ENCODE measurements around the gene SHISA5. TPM values are rescaled to one million over a fixed set of nuclear protein-coding genes. Genes with fewer than 3 reads are reported as not detected.
"Not testable (repeated sequence)": the region's sequence is repeated elsewhere in the genome, so short reads cannot be mapped to it uniquely, and the experiment has no call there.

SHISA5 gene
- total RNA-seq (100 to 1,000 TPM; 156 to 258 (median 217) TPM), total RNA-seq (48.2 to 267 (median 155) reads per million in 29 experiments)
- total RNA-seq (2013) = 200 TPM

- 9% methylated on average over 54 of the region's 66 CpGs for WGBS (ENCODE audit: insufficient coverage)
- peak; percentile 49 to 68 (median 65) for ATAC-seq (replicated peaks in 1 of 4)
- ChIA-PET CTCF (interaction anchor here (0.9 to 1.3 kb wide), 3 partner anchors 43 to 103 kb away, joined by 3 read pairs; no protein-coding TSS in a partner anchor), POLR2A (no interaction called here)
- Histone ChIP-seq H3K27ac (ENCODE audit: low read length) (peak within 1 kb of the TSS; percentile 67), H3K36me3 (ENCODE audit: control insufficient read depth in 2 of 2, extremely low read depth in 1 of 2, insufficient read depth in 1 of 2, low read length in 1 of 2) (no peaks in the 10 kb centered on the region), H3K4me3 (ENCODE audit: control insufficient read depth in 1 of 2, extremely low read depth in 1 of 2, low read length in 1 of 2) (peak within 1 kb of the TSS; percentile 42 to 77), H3K9me3 (no peaks in the 10 kb centered on the region), H3K4me1 (ENCODE audit: control insufficient read depth in 1 of 2, extremely low read depth in 1 of 2, insufficient read depth in 2 of 2, low read length in 2 of 2) (peaks cover 19 to 55% of the 10 kb centered on the region in 2 experiments), H3K27me3 (replicated peaks in 1 of 2; ENCODE audit: control insufficient read depth in 2 of 2, extremely low read depth in 1 of 2, insufficient read depth in 2 of 2, low read length in 1 of 2) (no peaks in the 10 kb centered on the region)
- DNase-seq = peak in 30 of 35 experiments; percentile 20 to 66 (median 40)
- peak within 1 kb of the TSS; percentile 75 to 86 (median 83) for H3K4me3 Mint-ChIP-seq
- no peaks in the 10 kb centered on the region for H3K9me3 Mint-ChIP-seq
- peaks cover 13% of the 10 kb centered on the region for H3K36me3 Mint-ChIP-seq
- no peaks in the 10 kb centered on the region for H3K27me3 Mint-ChIP-seq
- peaks cover 56 to 71% (median 68%) of the 10 kb centered on the region in 3 donors for H3K4me1 Mint-ChIP-seq
- H3K27ac Mint-ChIP-seq = peak within 1 kb of the TSS; percentile 89 to 92
Measured at GRCh38 chr3:48504051-48504946, at the start of gene SHISA5. SHISA5 (minus strand) TSS chr3:48504174; CDS start chr3:48504094, 80 bp downstream.

GRCh38 chr3:48553361-48553760 lies 49.4 kb upstream of the SHISA5 start:
- no peak for DNase-seq
- Mint-ChIP-seq H3K27me3 (no peaks in the 10 kb centered on the region), H3K9me3 (no peaks in the 10 kb centered on the region), H3K27ac (no peak overlapping the region), H3K36me3 (no peaks in the 10 kb centered on the region), H3K4me1 (peaks cover 20 to 21% (median 21%) of the 10 kb centered on the region in 3 donors), H3K4me3 (no peak overlapping the region)
- Histone ChIP-seq H3K4me3 (ENCODE audit: control insufficient read depth in 1 of 2, extremely low read depth in 1 of 2, low read length in 1 of 2) (no peak overlapping the region), H3K4me1 (ENCODE audit: control insufficient read depth in 1 of 2, extremely low read depth in 1 of 2, insufficient read depth in 2 of 2, low read length in 2 of 2) (peaks cover 0 to 29% of the 10 kb centered on the region in 2 experiments), H3K36me3 (ENCODE audit: control insufficient read depth in 2 of 2, extremely low read depth in 1 of 2, insufficient read depth in 1 of 2, low read length in 1 of 2) (no peaks in the 10 kb centered on the region), H3K9me3 (no peaks in the 10 kb centered on the region), H3K27me3 (replicated peaks in 1 of 2; ENCODE audit: control insufficient read depth in 2 of 2, extremely low read depth in 1 of 2, insufficient read depth in 2 of 2, low read length in 1 of 2) (no peaks in the 10 kb centered on the region), H3K27ac (ENCODE audit: low read length) (no peak overlapping the region)
- WGBS (ENCODE audit: insufficient coverage) = 80% methylated on average over 2 of the region's 5 CpGs
- no peak for ATAC-seq (replicated peaks in 1 of 4)
- POLR2A ChIA-PET = no interaction called here
- CTCF ChIA-PET = interaction anchor here (0.6 to 2.0 kb wide), 3 partner anchors 57 to 117 kb away, joined by 3 to 6 read pairs (median 3); no protein-coding TSS in a partner anchor

GRCh38 chr3:48552111-48552951 lies 48.4 kb upstream of the SHISA5 start:
- Mint-ChIP-seq H3K4me1 (peaks cover 14 to 18% (median 15%) of the 10 kb centered on the region in 3 donors), H3K27me3 (no peaks in the 10 kb centered on the region), H3K36me3 (no peaks in the 10 kb centered on the region), H3K27ac (no peak overlapping the region), H3K4me3 (no peak overlapping the region), H3K9me3 (no peaks in the 10 kb centered on the region)
- Histone ChIP-seq H3K4me3 (ENCODE audit: control insufficient read depth in 1 of 2, extremely low read depth in 1 of 2, low read length in 1 of 2) (no peak overlapping the region), H3K36me3 (ENCODE audit: control insufficient read depth in 2 of 2, extremely low read depth in 1 of 2, insufficient read depth in 1 of 2, low read length in 1 of 2) (no peaks in the 10 kb centered on the region), H3K4me1 (ENCODE audit: control insufficient read depth in 1 of 2, extremely low read depth in 1 of 2, insufficient read depth in 2 of 2, low read length in 2 of 2) (peaks cover 0 to 19% of the 10 kb centered on the region in 2 experiments), H3K27me3 (replicated peaks in 1 of 2; ENCODE audit: control insufficient read depth in 2 of 2, extremely low read depth in 1 of 2, insufficient read depth in 2 of 2, low read length in 1 of 2) (no peaks in the 10 kb centered on the region), H3K9me3 (no peaks in the 10 kb centered on the region), H3K27ac (ENCODE audit: low read length) (no peak overlapping the region)
- WGBS (ENCODE audit: insufficient coverage) = 88% methylated on average over 14 of the region's 14 CpGs
- CTCF ChIA-PET = interaction anchor here in 1 of 2 donors (0.9 to 1.0 kb wide), 3 partner anchors 75 to 151 kb away, joined by 3 read pairs; no protein-coding TSS in a partner anchor
- ATAC-seq (replicated peaks in 1 of 4) (no peak), DNase-seq (no peak)
- POLR2A ChIA-PET = no interaction called here

DNA sequence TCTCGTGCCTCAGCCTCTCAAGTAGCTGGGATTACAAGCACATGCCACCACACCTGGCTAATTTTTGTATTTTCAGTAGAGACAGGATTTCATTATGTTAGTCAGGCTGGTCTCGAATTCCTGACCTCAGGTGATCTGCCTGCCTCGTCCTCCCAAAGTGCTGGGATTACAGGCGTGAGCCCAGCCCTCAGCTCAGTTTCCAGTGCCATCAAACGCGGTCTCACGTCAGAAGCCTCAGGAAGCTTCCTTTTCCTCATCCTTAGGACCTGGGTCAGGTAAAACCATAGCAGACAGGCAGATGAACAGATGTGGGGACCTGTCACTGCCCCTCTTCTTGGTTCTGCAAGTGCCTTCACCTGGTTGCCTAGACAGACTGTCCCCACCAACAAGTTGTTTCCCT lies 47.7 kb upstream of the SHISA5 start:
- H3K27ac ChIP-seq (ENCODE audit: low read length); H3K4me3 ChIP-seq (ENCODE audit: control insufficient read depth in 1 of 2, extremely low read depth in 1 of 2, low read length in 1 of 2); H3K9me3 ChIP-seq; H3K36me3 ChIP-seq (ENCODE audit: control insufficient read depth in 2 of 2, extremely low read depth in 1 of 2, insufficient read depth in 1 of 2, low read length in 1 of 2); H3K27me3 Mint-ChIP-seq; H3K27ac Mint-ChIP-seq; ATAC-seq (replicated peaks in 1 of 4); H3K4me3 Mint-ChIP-seq; H3K27me3 ChIP-seq (replicated peaks in 1 of 2; ENCODE audit: control insufficient read depth in 2 of 2, extremely low read depth in 1 of 2, insufficient read depth in 2 of 2, low read length in 1 of 2); H3K36me3 Mint-ChIP-seq; H3K9me3 Mint-ChIP-seq; DNase-seq; POLR2A ChIA-PET: not testable (repeated sequence)
- peaks cover 0 to 15% of the 10 kb centered on the region in 2 experiments for H3K4me1 ChIP-seq (ENCODE audit: control insufficient read depth in 1 of 2, extremely low read depth in 1 of 2, insufficient read depth in 2 of 2, low read length in 2 of 2)
- 84% methylated on average over 5 of the region's 7 CpGs for WGBS (ENCODE audit: insufficient coverage)
- H3K4me1 Mint-ChIP-seq = peaks cover 11 to 20% (median 18%) of the 10 kb centered on the region in 3 donors
- CTCF ChIA-PET = interaction anchor here (0.9 to 1.3 kb wide), 3 partner anchors 116 to 151 kb away, joined by 3 to 8 read pairs (median 4); no protein-coding TSS in a partner anchor

DNA sequence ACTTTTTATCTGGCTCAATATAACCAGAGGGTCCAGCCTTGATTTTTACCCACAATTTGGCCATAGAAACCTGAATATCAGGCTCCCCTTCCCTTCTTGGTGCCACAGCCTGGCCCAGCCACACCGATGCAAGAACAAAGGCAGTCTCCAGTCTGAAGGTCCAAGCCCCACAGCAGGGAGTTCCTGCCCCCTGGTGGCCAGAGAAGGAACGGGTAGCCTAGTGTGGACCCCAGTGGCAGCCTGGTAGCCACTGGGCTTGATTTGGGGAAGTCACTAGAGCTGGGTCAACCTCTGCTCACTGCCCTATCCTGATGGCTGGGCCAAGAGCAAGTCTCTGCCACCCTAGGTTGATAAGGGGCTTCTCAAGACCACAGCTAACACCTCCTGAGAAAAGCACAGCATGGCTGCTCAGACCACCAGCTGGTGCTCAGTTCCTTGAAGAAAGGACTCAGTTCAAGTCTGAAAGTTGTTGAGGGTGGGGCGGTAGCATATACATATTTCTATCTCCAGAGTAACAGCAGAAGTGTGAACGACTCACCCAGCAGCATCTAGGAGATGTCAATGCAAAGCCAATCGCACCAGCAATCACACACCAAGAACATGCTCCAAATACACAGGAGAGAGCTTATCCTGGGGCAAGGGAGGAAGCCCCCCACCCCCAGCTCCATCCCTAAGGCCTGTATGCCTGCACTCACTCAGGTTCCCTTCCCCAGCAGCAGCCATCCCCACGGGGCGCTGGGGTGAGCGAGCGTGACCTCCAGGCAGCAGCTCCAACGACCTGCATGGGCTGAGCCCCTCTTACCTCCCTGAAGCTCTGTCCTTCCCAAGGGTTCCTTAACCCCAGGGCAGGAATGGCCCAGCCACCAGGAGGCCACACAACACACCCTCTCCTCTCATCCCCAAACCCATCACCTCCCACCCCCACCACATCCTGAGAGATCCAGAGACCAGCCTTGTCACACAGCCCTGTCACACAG lies 45.0 kb upstream of the SHISA5 start:
- no peaks in the 10 kb centered on the region for H3K27me3 ChIP-seq (replicated peaks in 1 of 2; ENCODE audit: control insufficient read depth in 2 of 2, extremely low read depth in 1 of 2, insufficient read depth in 2 of 2, low read length in 1 of 2)
- no peaks in the 10 kb centered on the region for H3K9me3 ChIP-seq
- no peaks in the 10 kb centered on the region for H3K27me3 Mint-ChIP-seq
- no peak overlapping the region for H3K27ac Mint-ChIP-seq
- no peaks in the 10 kb centered on the region for H3K9me3 Mint-ChIP-seq
- peak; percentile 89 to 99 (median 96) for ATAC-seq (replicated peaks in 1 of 4)
- H3K36me3 ChIP-seq (ENCODE audit: control insufficient read depth in 2 of 2, extremely low read depth in 1 of 2, insufficient read depth in 1 of 2, low read length in 1 of 2) = no peaks in the 10 kb centered on the region
- CTCF ChIA-PET = interaction anchor here (0.6 to 4.7 kb wide), 16 partner anchors 8 to 1233 kb away, joined by 3 to 51 read pairs (median 4); partner anchors contain the start of gene PFKFB4 (in 1 of the 2)
- no peak overlapping the region for H3K4me3 Mint-ChIP-seq
- H3K27ac ChIP-seq (ENCODE audit: low read length) = no peak overlapping the region
- no peaks in the 10 kb centered on the region for H3K36me3 Mint-ChIP-seq
- WGBS (ENCODE audit: insufficient coverage) = 68% methylated on average over 6 of the region's 10 CpGs
- H3K4me1 Mint-ChIP-seq = peaks cover 9 to 27% (median 19%) of the 10 kb centered on the region in 3 donors
- POLR2A ChIA-PET = interaction anchor here in 1 of 2 donors (0.7 kb wide), 1 partner anchor 157 kb away, joined by 3 read pairs; no protein-coding TSS in a partner anchor
- H3K4me3 ChIP-seq (ENCODE audit: control insufficient read depth in 1 of 2, extremely low read depth in 1 of 2, low read length in 1 of 2) = no peak overlapping the region
- peak; percentile 46 to 87 (median 78) for DNase-seq
- H3K4me1 ChIP-seq (ENCODE audit: control insufficient read depth in 1 of 2, extremely low read depth in 1 of 2, insufficient read depth in 2 of 2, low read length in 2 of 2) = peaks cover 0 to 7% of the 10 kb centered on the region in 2 experiments
